Heart left ventricle (tissue), 13 donors: ENCODE data around the gene SFMBT2.

Experiments
- POLR2A ChIP-seq, 2 donors: fragments of 450-650 bp; IDR thresholded peaks; one replicate each; pipeline ENCODE4 v1.6.1; 2017; ENCODE audit warnings: antibody characterized with exemption in 2 of 2, mild to moderate bottlenecking in 2 of 2, moderate library complexity in 2 of 2
- TF ChIP-seq, protein P1 (sequence below), 12 donors: fragments of 200-600 bp; sonication (generic) in 4 of 12; IDR thresholded peaks; one replicate each; pipeline versions ENCODE4 v1.5.0 to v1.8.0; 2018 to 2022; ENCODE audit warnings: antibody characterized with exemption in 12 of 12, mild to moderate bottlenecking in 5 of 12
- donor health status: ischemic (EF 13 %, LVEDD 7.1; RV severe dilation, severe dysfunction).
- donor health status: DM: no; HTN: yes; CAD: no.
- donor health status: DM: no; HTN: no; CAD: no.
- donor health status: ischemic (EF 25% LVEDD 6.9; RV normal size, moderate dysfunction).
- donor health status: ischemic (EF 25% LVEDD 5.7; RV mildly dilated, moderate dysfunction).
- donor health status: ischemic (EF 35%, LVEDD 5.7; RV mildly dilated, moderate dysfunction).
- donor health status: nonischemic (EF 11% LVEDD 7.7; RV severe dilation, severe dysfunction).
- donor health status: DM: yes; HTN: yes; CAD: no.
- donor health status: PGD.
- donor health status: ischemic (EF 29% LVEDD 5.4; RV normal size, mild dysfunction).
- donor health status: nonischemic (EF 23%, LVEDD 6.1; RV moderate dilation, normal function).

GRCh38 chr10:7362471-7362870, 48.4 kb downstream of the SFMBT2 start:
- TF ChIP-seq, protein P1, sequence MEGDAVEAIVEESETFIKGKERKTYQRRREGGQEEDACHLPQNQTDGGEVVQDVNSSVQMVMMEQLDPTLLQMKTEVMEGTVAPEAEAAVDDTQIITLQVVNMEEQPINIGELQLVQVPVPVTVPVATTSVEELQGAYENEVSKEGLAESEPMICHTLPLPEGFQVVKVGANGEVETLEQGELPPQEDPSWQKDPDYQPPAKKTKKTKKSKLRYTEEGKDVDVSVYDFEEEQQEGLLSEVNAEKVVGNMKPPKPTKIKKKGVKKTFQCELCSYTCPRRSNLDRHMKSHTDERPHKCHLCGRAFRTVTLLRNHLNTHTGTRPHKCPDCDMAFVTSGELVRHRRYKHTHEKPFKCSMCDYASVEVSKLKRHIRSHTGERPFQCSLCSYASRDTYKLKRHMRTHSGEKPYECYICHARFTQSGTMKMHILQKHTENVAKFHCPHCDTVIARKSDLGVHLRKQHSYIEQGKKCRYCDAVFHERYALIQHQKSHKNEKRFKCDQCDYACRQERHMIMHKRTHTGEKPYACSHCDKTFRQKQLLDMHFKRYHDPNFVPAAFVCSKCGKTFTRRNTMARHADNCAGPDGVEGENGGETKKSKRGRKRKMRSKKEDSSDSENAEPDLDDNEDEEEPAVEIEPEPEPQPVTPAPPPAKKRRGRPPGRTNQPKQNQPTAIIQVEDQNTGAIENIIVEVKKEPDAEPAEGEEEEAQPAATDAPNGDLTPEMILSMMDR (IDR thresholded peaks at IDR 0.05) = no peak
- TF ChIP-seq POLR2A (IDR thresholded peaks at IDR 0.05) = no peak
